PC-9 (cell line): ENCODE results near the gene FAM83C.

ENCODE experiments used
- CTCF ChIP-seq: fragments of 200-600 bp; sonication (generic); conservative IDR thresholded peaks from 2 replicates; pipeline ENCODE4 v1.6.1; 2017; ENCODE audit warnings: mixed run types, antibody characterized with exemption, mild to moderate bottlenecking, moderate library complexity
- EZH2 ChIP-seq: fragments of 200-600 bp; sonication (generic); IDR thresholded peaks from 2 replicates; pipeline ENCODE4 v1.8.0; 2017; ENCODE audit warnings: antibody characterized with exemption, low read depth

- no peak for TF ChIP-seq CTCF
- TF ChIP-seq EZH2, result no peak
Observed at GRCh38 chr20:35277531-35278395, 14.5 kb downstream of the FAM83C start, which contains the start of gene MMP24OS.
